Trophoblast cell (in vitro differentiated cells and primary cell): Measurements from ENCODE around the gene EXOC3L4.

Experiments used
- DNase-seq, 2 donors: peaks; one replicate each; pipeline ENCODE4 v3.0.0-alpha.2; 2016
- H2AFZ ChIP-seq: 2 replicates; pipeline ENCODE4 v1.6.1; 2013; ENCODE audit warnings: low read length, moderate library complexity, mild to moderate bottlenecking; ENCODE audit not compliant: insufficient read depth, poor library complexity
- H2AK5ac ChIP-seq: 2 replicates; pipeline ENCODE4 v1.6.1; 2013; ENCODE audit warnings: mild to moderate bottlenecking, low read length
- H2BK120ac ChIP-seq: 2 replicates; pipeline ENCODE4 v1.6.1; 2013; ENCODE audit warnings: low read length, mild to moderate bottlenecking, moderate library complexity; ENCODE audit not compliant: insufficient read depth, poor library complexity
- H2BK12ac ChIP-seq: 2 replicates; pipeline ENCODE4 v1.6.1; 2013; ENCODE audit warnings: mild to moderate bottlenecking, low read length, moderate library complexity
- H2BK5ac ChIP-seq: 2 replicates; pipeline ENCODE4 v1.6.1; 2013; ENCODE audit warnings: low read length, low read depth, moderate library complexity, mild to moderate bottlenecking; ENCODE audit not compliant: poor library complexity
- H3K14ac ChIP-seq: 2 replicates; pipeline ENCODE4 v1.6.1; 2013; ENCODE audit warnings: mild to moderate bottlenecking, low read length
- H3K18ac ChIP-seq: 2 replicates; pipeline ENCODE4 v1.6.1; 2013; ENCODE audit warnings: mild to moderate bottlenecking, low read length
- H3K23ac ChIP-seq: 2 replicates; pipeline ENCODE4 v1.6.1; 2013; ENCODE audit warnings: low read length
- H3K27ac ChIP-seq: 2 replicates; pipeline ENCODE4 v1.5.1; 2013; ENCODE audit warnings: low read depth, mild to moderate bottlenecking, inconsistent platforms, low read length, moderate library complexity
- H3K27me3 ChIP-seq: 2 replicates; pipeline ENCODE4 v1.6.1; 2013; ENCODE audit warnings: inconsistent platforms, mild to moderate bottlenecking, low read length, moderate library complexity; ENCODE audit not compliant: insufficient read depth
- H3K36me3 ChIP-seq, 2 experiments: 1 replicate in 1 of 2; 2 replicates in 1 of 2; pipeline ENCODE4 v1.6.1; 2013; ENCODE audit warnings: low read length in 2 of 2, mild to moderate bottlenecking in 2 of 2, moderate library complexity in 1 of 2; ENCODE audit not compliant: insufficient read depth in 2 of 2, control insufficient read depth in 1 of 2
- H3K4ac ChIP-seq: 2 replicates; pipeline ENCODE4 v1.6.1; 2013; ENCODE audit warnings: low read depth, mild to moderate bottlenecking, low read length, moderate library complexity
- H3K4me1 ChIP-seq, 2 experiments: 1 replicate in 1 of 2; 2 replicates in 1 of 2; pipeline ENCODE4 v1.6.1; 2013; ENCODE audit warnings: low read length in 2 of 2, mild to moderate bottlenecking in 2 of 2, moderate library complexity in 1 of 2; ENCODE audit not compliant: insufficient read depth in 2 of 2, control insufficient read depth in 1 of 2
- H3K4me2 ChIP-seq: 2 replicates; pipeline ENCODE4 v1.6.1; 2013; ENCODE audit warnings: inconsistent platforms, mild to moderate bottlenecking, low read length, moderate library complexity
- H3K4me3 ChIP-seq: 2 replicates; pipeline ENCODE4 v1.5.1; 2013; ENCODE audit warnings: mild to moderate bottlenecking, low read depth, low read length, inconsistent platforms
- H3K79me1 ChIP-seq: one replicate; pipeline ENCODE4 v1.6.1; 2013; ENCODE audit warnings: low read length
- H3K79me2 ChIP-seq: 2 replicates; pipeline ENCODE4 v1.6.1; 2013; ENCODE audit warnings: low read length, mild to moderate bottlenecking; ENCODE audit not compliant: control insufficient read depth, insufficient read depth, poor library complexity
- H3K9ac ChIP-seq: 2 replicates; pipeline ENCODE4 v1.6.1; 2013; ENCODE audit warnings: mild to moderate bottlenecking, low read length
- H3K9me3 ChIP-seq: 2 replicates; pipeline ENCODE4 v1.6.1; 2013; ENCODE audit warnings: low read depth, mild to moderate bottlenecking, control low read depth, inconsistent platforms, low read length; ENCODE audit not compliant: insufficient read depth
- H4K12ac ChIP-seq: 2 replicates; pipeline ENCODE4 v1.6.1; 2013; ENCODE audit warnings: low read depth, mild to moderate bottlenecking, low read length, moderate library complexity
- H4K8ac ChIP-seq: 2 replicates; pipeline ENCODE4 v1.6.1; 2013; ENCODE audit warnings: low read depth, mild to moderate bottlenecking, low read length, moderate library complexity
- H4K91ac ChIP-seq: one replicate; pipeline ENCODE4 v1.6.1; 2013; ENCODE audit warnings: low read depth, mild to moderate bottlenecking, low read length, moderate library complexity
- WGBS: extraction: QIAGEN DNeasy Blood & Tissue Kit; methylation state at CpG from one replicate; pipeline ENCODE4 v1.1.7; 2013; ENCODE audit warnings: missing lambda C conversion rate; ENCODE audit not compliant: insufficient read length, insufficient coverage; ENCODE audit errors: extremely low coverage; 5-methylcytosine and 5-hydroxymethylcytosine counted together

Gene EXOC3L4

GRCh38 chr14:103091883-103092222 lies 2.7 kb upstream of the EXOC3L4 start:
- no peak overlapping the region for H2BK12ac ChIP-seq
- H3K27me3 ChIP-seq: peaks cover 7% of the 10 kb centered on the region
- whole genome bisulfite sequencing: no CpG with 5 or more reads among the region's 9 CpGs
- H3K36me3 ChIP-seq: no peaks in the 10 kb centered on the region
- no peak overlapping the region for H4K12ac ChIP-seq
- no peaks in the 10 kb centered on the region for H3K9me3 ChIP-seq
- no peak overlapping the region for H2BK5ac ChIP-seq
- peak overlapping the region; percentile 58 for H3K4me2 ChIP-seq
- H4K8ac ChIP-seq: peak overlapping the region; percentile 41
- H4K91ac ChIP-seq: no peak overlapping the region
- peak overlapping the region; percentile 51 for H3K9ac ChIP-seq
- H3K18ac ChIP-seq: no peak overlapping the region
- H3K4me1 ChIP-seq: peaks cover 4 to 8% of the 10 kb centered on the region in 2 experiments
- no peak overlapping the region for H3K4ac ChIP-seq
- no peaks in the 10 kb centered on the region for H3K79me1 ChIP-seq
- no peak overlapping the region for H2AFZ ChIP-seq
- H2BK120ac ChIP-seq: no peak overlapping the region
- no peak for DNase-seq
- no peak overlapping the region for H3K23ac ChIP-seq
- H3K79me2 ChIP-seq: no peaks in the 10 kb centered on the region
- H3K14ac ChIP-seq: no peak overlapping the region
- H2AK5ac ChIP-seq: no peak overlapping the region
- no peak overlapping the region for H3K4me3 ChIP-seq
- no peak overlapping the region for H3K27ac ChIP-seq

DNA sequence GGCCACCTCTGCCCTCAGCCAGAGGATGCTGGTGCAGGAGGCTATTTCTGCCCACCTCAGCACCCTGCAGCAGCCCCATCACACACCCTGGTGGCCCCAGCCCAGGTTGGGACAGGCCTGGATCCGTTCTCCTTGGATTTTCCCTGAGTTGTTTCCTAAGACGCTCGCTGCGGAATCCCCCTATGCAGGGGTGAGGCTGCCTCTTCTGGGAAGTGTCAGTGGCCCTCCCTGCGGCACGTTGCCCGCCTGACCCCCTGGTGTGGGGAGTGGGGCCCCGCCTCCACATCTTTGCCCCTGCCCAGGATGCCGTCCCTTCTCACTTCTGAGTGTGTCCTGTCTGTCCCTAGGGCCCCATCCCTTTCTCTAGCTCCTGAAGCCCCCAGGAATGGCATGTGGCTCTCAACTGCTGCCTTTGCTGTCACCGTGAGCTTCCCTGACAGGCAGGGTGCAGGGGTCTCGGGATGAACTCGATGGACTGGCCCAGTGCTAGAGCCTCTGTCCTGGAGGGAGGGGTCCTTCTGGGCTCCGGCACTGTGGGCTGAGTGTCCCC lies 594 bp upstream of the EXOC3L4 start:
- no peak overlapping the region for H2AFZ ChIP-seq
- H3K79me1 ChIP-seq: no peaks in the 10 kb centered on the region
- H4K8ac ChIP-seq: no peak overlapping the region
- H3K4me3 ChIP-seq: no peak overlapping the region
- H3K23ac ChIP-seq: no peak overlapping the region
- DNase-seq: no peak
- H4K12ac ChIP-seq: no peak overlapping the region
- no peak overlapping the region for H2BK12ac ChIP-seq
- H3K9ac ChIP-seq: no peak overlapping the region
- H2AK5ac ChIP-seq: no peak overlapping the region
- no peak overlapping the region for H3K14ac ChIP-seq
- no peak overlapping the region for H2BK120ac ChIP-seq
- H3K27ac ChIP-seq: no peak overlapping the region
- H3K4me1 ChIP-seq: peaks cover 4 to 8% of the 10 kb centered on the region in 2 experiments
- no CpG with 5 or more reads among the region's 13 CpGs for WGBS
- no peak overlapping the region for H3K4ac ChIP-seq
- H3K4me2 ChIP-seq: no peak overlapping the region
- H4K91ac ChIP-seq: no peak overlapping the region
- H3K79me2 ChIP-seq: no peaks in the 10 kb centered on the region
- no peak overlapping the region for H2BK5ac ChIP-seq
- H3K27me3 ChIP-seq: peaks cover 7% of the 10 kb centered on the region
- no peaks in the 10 kb centered on the region for H3K9me3 ChIP-seq
- H3K18ac ChIP-seq: no peak overlapping the region
- no peaks in the 10 kb centered on the region for H3K36me3 ChIP-seq

DNA sequence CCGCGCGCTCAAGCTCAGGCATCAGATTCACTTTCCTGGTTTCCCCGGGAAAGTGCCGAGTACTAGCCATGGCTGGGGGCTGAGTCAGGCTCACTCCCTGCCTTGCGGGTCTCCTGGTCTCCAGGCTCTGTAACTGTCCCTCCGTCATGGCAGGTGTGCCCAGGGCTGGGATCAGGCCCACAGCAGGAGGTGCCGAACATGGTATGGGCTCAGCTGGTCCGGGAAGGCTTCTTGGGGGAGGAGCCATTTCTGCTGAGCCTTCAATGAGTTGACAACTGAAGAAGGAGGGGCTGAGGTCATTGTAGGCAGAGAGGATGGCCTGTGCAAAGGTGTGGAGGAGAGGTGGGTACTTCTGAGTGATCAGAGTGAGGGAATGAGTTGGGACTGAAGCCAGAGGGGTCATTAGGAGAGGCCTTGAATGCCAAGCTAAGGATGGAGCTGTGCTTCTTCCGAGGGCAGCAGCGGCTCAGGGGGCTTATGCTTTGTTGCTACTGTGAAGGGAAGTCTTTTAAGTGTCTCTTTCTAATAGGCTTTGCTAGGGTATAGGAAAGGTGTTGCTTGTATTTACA lies 769 bp downstream of the EXOC3L4 start:
- Histone ChIP-seq H3K9me3 (no peaks in the 10 kb centered on the region), H2AK5ac (no peak overlapping the region), H2BK120ac (no peak overlapping the region), H3K9ac (no peak overlapping the region), H4K8ac (no peak overlapping the region), H3K23ac (no peak overlapping the region), H3K27ac (no peak overlapping the region), H3K79me2 (no peaks in the 10 kb centered on the region), H3K4me1 (peaks cover 10 to 19% of the 10 kb centered on the region in 2 experiments), H2BK12ac (no peak overlapping the region), H3K18ac (no peak overlapping the region), H4K91ac (no peak overlapping the region), H3K79me1 (peaks cover 4% of the 10 kb centered on the region), H3K4me3 (no peak overlapping the region), H2AFZ (no peak overlapping the region), H2BK5ac (no peak overlapping the region), H3K27me3 (peaks cover 7% of the 10 kb centered on the region), H3K4ac (no peak overlapping the region), H3K36me3 (no peaks in the 10 kb centered on the region), H3K14ac (no peak overlapping the region), H3K4me2 (no peak overlapping the region), H4K12ac (no peak overlapping the region)
- peak; percentile 45 to 66 for DNase-seq
- WGBS: no CpG with 5 or more reads among the region's 11 CpGs

DNA sequence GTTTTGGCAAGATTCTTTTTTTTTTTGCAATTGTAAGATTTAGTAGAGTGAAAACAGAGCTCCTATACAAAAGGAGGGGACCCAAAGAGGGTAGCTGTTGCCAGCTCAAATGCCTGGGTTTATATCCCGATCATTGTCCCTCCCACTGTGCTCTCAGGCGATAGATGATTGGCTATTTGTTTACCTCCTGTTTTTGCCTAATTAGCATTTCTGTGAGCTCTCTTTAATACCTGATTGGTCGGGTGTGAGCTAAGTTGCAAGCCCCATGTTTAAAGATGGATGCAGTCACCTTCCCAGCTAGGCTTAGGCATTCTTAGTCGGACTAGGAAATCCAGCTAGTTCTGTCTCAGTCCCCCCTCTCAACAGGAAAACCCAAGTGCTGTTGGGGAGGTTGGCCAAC lies 1.9 kb downstream of the EXOC3L4 start:
- Histone ChIP-seq H3K79me1 (peaks cover 4% of the 10 kb centered on the region), H3K4me1 (peaks cover 11 to 19% of the 10 kb centered on the region in 2 experiments), H3K4ac (no peak overlapping the region), H3K23ac (no peak overlapping the region), H3K14ac (no peak overlapping the region), H3K27ac (no peak overlapping the region), H2BK12ac (no peak overlapping the region), H3K36me3 (no peaks in the 10 kb centered on the region), H4K8ac (no peak overlapping the region), H2BK5ac (no peak overlapping the region), H3K27me3 (peaks cover 1% of the 10 kb centered on the region), H3K9ac (no peak overlapping the region), H3K79me2 (no peaks in the 10 kb centered on the region), H3K9me3 (no peaks in the 10 kb centered on the region), H3K4me3 (no peak overlapping the region), H3K4me2 (no peak overlapping the region), H2AFZ (no peak overlapping the region), H4K12ac (no peak overlapping the region), H3K18ac (no peak overlapping the region), H2AK5ac (no peak overlapping the region), H4K91ac (no peak overlapping the region), H2BK120ac (no peak overlapping the region)
- DNase-seq: no peak
- no CpG with 5 or more reads among the region's 4 CpGs for WGBS
